CD14-positive monocyte (primary cell): Measurements from ENCODE around the gene ARHGAP32. TPM values are rescaled to one million over a fixed set of nuclear protein-coding genes. Genes with fewer than 3 reads are reported as not detected.
"Not testable (repeated sequence)": the region's sequence is repeated elsewhere in the genome, so short reads cannot be mapped to it uniquely, and the experiment has no call there.

Source experiments
- DNase-seq, 3 donors: peaks; one replicate each; pipeline ENCODE4 v3.0.0-alpha.2; 2011 to 2022
- H2AFZ ChIP-seq: 2 replicates; pipeline ENCODE4 v1.6.0; 2012; ENCODE audit warnings: mild to moderate bottlenecking, low read depth, low read length, inconsistent platforms; ENCODE audit not compliant: insufficient read depth, poor library complexity, severe bottlenecking
- H3K27ac ChIP-seq, 2 donors: 1 replicate in 1 of 2; 2 replicates in 1 of 2; pipeline ENCODE4 v1.5.1; 2012 to 2013; ENCODE audit warnings: low read length in 2 of 2, control low read depth in 1 of 2, inconsistent platforms in 1 of 2, low read depth in 1 of 2, mild to moderate bottlenecking in 1 of 2
- H3K27me3 ChIP-seq, 2 donors: one replicate each; pipeline versions ENCODE4 v1.6.0 to v1.6.1; 2011 to 2013; ENCODE audit warnings: low read length in 2 of 2; ENCODE audit not compliant: control insufficient read depth in 2 of 2, insufficient read depth in 2 of 2
- H3K36me3 ChIP-seq, 2 donors: replicated peaks in 1 of 2; 1 replicate in 1 of 2; 2 replicates in 1 of 2; pipeline versions ENCODE4 v1.5.1 to v1.6.1; 2012 to 2013; ENCODE audit warnings: low read length in 2 of 2, control low read depth in 1 of 2, inconsistent platforms in 1 of 2, mild to moderate bottlenecking in 1 of 2; ENCODE audit not compliant: insufficient read depth in 2 of 2, control insufficient read depth in 1 of 2
- H3K4me1 ChIP-seq, 2 donors: 1 replicate in 1 of 2; 2 replicates in 1 of 2; pipeline versions ENCODE4 v1.5.1 to v1.6.1; 2012 to 2013; ENCODE audit warnings: low read length in 2 of 2, control low read depth in 1 of 2, inconsistent platforms in 1 of 2, mild to moderate bottlenecking in 1 of 2, moderate library complexity in 1 of 2; ENCODE audit not compliant: insufficient read depth in 2 of 2, control insufficient read depth in 1 of 2
- H3K4me2 ChIP-seq: replicated peaks from 2 replicates; pipeline ENCODE3; 2012; ENCODE audit warnings: low read length, moderate library complexity, mild to moderate bottlenecking; ENCODE audit not compliant: poor library complexity, severe bottlenecking; ENCODE audit errors: extremely low read depth
- H3K4me3 ChIP-seq, 3 experiments: fragments of 200-600 bp in 1 of 3; sonication (generic) in 1 of 3; replicated peaks in 1 of 3; 1 replicate in 2 of 3; 2 replicates in 1 of 3; pipeline ENCODE4 v1.5.1; 2011 to 2013; ENCODE audit warnings: low read length in 3 of 3, mild to moderate bottlenecking in 3 of 3, control low read depth in 2 of 3, low read depth in 2 of 3, inconsistent platforms in 1 of 3, moderate library complexity in 1 of 3
- H3K79me2 ChIP-seq: 2 replicates; pipeline ENCODE4 v1.6.0; 2012; ENCODE audit warnings: mild to moderate bottlenecking, control low read depth, inconsistent platforms, low read length, moderate library complexity; ENCODE audit not compliant: insufficient read depth
- H3K9ac ChIP-seq: 2 replicates; pipeline ENCODE4 v1.6.0; 2017; ENCODE audit warnings: low read length, mild to moderate bottlenecking; ENCODE audit not compliant: insufficient read depth, poor library complexity, severe bottlenecking
- H3K9me3 ChIP-seq, 2 donors: replicated peaks in 1 of 2; 1 replicate in 1 of 2; 2 replicates in 1 of 2; pipeline versions ENCODE4 v1.5.1 to v1.6.1; 2012 to 2013; ENCODE audit warnings: low read length in 2 of 2, control low read depth in 1 of 2; ENCODE audit not compliant: control insufficient read depth in 1 of 2, insufficient read depth in 1 of 2
- H4K20me1 ChIP-seq: 2 replicates; pipeline ENCODE4 v1.6.0; 2012; ENCODE audit warnings: mild to moderate bottlenecking, low read length, control low read depth, moderate library complexity; ENCODE audit not compliant: insufficient read depth
- H3K27ac Mint-ChIP-seq, 7 donors: one replicate each; pipeline ENCODE4 v1.8.0; 2020; ENCODE audit warnings: mild to moderate bottlenecking in 7 of 7, mixed read lengths in 7 of 7, moderate library complexity in 6 of 7, inconsistent platforms in 2 of 7
- H3K27me3 Mint-ChIP-seq, 3 donors: one replicate each; pipeline ENCODE4 v1.8.0; 2021 to 2022; ENCODE audit warnings: low read depth in 3 of 3, mild to moderate bottlenecking in 3 of 3, mixed read lengths in 3 of 3, moderate library complexity in 3 of 3, inconsistent platforms in 1 of 3
- H3K36me3 Mint-ChIP-seq, 2 donors: one replicate each; pipeline ENCODE4 v1.8.0; 2020; ENCODE audit warnings: mixed read lengths in 2 of 2, inconsistent platforms in 1 of 2, mild to moderate bottlenecking in 1 of 2
- H3K4me1 Mint-ChIP-seq: one replicate; pipeline ENCODE4 v1.8.0; 2020; ENCODE audit warnings: mild to moderate bottlenecking, mixed read lengths
- H3K4me3 Mint-ChIP-seq, 2 donors: one replicate each; pipeline ENCODE4 v1.8.0; 2020; ENCODE audit warnings: mild to moderate bottlenecking in 2 of 2, mixed read lengths in 2 of 2, moderate library complexity in 1 of 2
- H3K9me3 Mint-ChIP-seq, 7 donors: one replicate each; pipeline ENCODE4 v1.8.0; 2020 to 2022; ENCODE audit warnings: mixed read lengths in 7 of 7, mild to moderate bottlenecking in 6 of 7, moderate library complexity in 6 of 7, inconsistent platforms in 2 of 7
- WGBS: methylation state at CpG from one replicate; pipeline ENCODE4 v1.1.5; 2013; ENCODE audit warnings: missing lambda C conversion rate; ENCODE audit not compliant: insufficient coverage; 5-methylcytosine and 5-hydroxymethylcytosine counted together
- intact Hi-C, 2 donors: fragments of 100-400 bp; cut with micrococcal nuclease; formaldehyde crosslinking; loops; one replicate each; pipeline versions ENCODE4 v1.15.0 to v1.15.1; 2023
- polyA plus RNA-seq, 3 donors: library from polyadenylated mRNA; depleted of rRNA in 1 of 3; unstranded in 2 of 3; stranded (reverse) in 1 of 3; fragments of 300-500 nt in 2 of 3; fragments of >200 nt in 1 of 3; fragmentation: Illumina TruSeq in 2 of 3; gene quantifications; 1 replicate in 2 of 3; 2 replicates in 1 of 3; pipeline ENCODE4 v1.2.3, GENCODE V29; 2012 to 2021
- TF ChIP-seq, protein P1 (sequence below): fragments of 200-600 bp; IDR thresholded peaks from one replicate; pipeline ENCODE4 v1.8.0; 2022; ENCODE audit warnings: antibody characterized with exemption, mild to moderate bottlenecking

The ARHGAP32 gene
- polyA plus RNA-seq, 3 donors = 0.13 to 3.4 (median 0.72) TPM

- Mint-ChIP-seq H3K9me3 (no peaks in the 10 kb centered on the region), H3K4me1 (peaks cover 13% of the 10 kb centered on the region), H3K27ac (no peak overlapping the region), H3K27me3 (peaks cover 0 to 5% (median 1%) of the 10 kb centered on the region in 3 donors), H3K4me3 (no peak overlapping the region), H3K36me3 (no peaks in the 10 kb centered on the region)
- Histone ChIP-seq H3K79me2 (no peaks in the 10 kb centered on the region), H3K4me1 (peaks cover 7 to 9% of the 10 kb centered on the region in 2 donors), H3K27ac (no peak overlapping the region), H3K4me3 (no peak overlapping the region), H3K9ac (no peak overlapping the region), H3K36me3 (no peaks in the 10 kb centered on the region), H3K9me3 (no peaks in the 10 kb centered on the region), H3K4me2 (no peak overlapping the region), H2AFZ (no peak overlapping the region), H4K20me1 (no peaks in the 10 kb centered on the region), H3K27me3 (no peaks in the 10 kb centered on the region)
- intact Hi-C loops = no loop called here
- DNase-seq = no peak
- 96% methylated on average over 2 of the region's 4 CpGs for WGBS
- TF ChIP-seq, protein P1, sequence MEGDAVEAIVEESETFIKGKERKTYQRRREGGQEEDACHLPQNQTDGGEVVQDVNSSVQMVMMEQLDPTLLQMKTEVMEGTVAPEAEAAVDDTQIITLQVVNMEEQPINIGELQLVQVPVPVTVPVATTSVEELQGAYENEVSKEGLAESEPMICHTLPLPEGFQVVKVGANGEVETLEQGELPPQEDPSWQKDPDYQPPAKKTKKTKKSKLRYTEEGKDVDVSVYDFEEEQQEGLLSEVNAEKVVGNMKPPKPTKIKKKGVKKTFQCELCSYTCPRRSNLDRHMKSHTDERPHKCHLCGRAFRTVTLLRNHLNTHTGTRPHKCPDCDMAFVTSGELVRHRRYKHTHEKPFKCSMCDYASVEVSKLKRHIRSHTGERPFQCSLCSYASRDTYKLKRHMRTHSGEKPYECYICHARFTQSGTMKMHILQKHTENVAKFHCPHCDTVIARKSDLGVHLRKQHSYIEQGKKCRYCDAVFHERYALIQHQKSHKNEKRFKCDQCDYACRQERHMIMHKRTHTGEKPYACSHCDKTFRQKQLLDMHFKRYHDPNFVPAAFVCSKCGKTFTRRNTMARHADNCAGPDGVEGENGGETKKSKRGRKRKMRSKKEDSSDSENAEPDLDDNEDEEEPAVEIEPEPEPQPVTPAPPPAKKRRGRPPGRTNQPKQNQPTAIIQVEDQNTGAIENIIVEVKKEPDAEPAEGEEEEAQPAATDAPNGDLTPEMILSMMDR = no peak
Measured at GRCh38 chr11:128921793-128922192, 270.3 kb downstream of the ARHGAP32 start.

- DNase-seq = no peak
- Mint-ChIP-seq H3K27me3 (peaks cover 0 to 5% (median 0%) of the 10 kb centered on the region in 3 donors), H3K27ac (no peak overlapping the region), H3K36me3 (no peaks in the 10 kb centered on the region), H3K9me3 (peaks cover 0 to 5% (median 0%) of the 10 kb centered on the region in 7 donors), H3K4me1 (peaks cover 13% of the 10 kb centered on the region), H3K4me3 (no peak overlapping the region)
- Histone ChIP-seq H3K9ac (no peak overlapping the region), H3K9me3 (no peaks in the 10 kb centered on the region), H2AFZ (no peak overlapping the region), H3K36me3 (no peaks in the 10 kb centered on the region), H4K20me1 (no peaks in the 10 kb centered on the region), H3K27me3 (no peaks in the 10 kb centered on the region), H3K4me3 (no peak overlapping the region), H3K27ac (no peak overlapping the region), H3K4me1 (peaks cover 7 to 9% of the 10 kb centered on the region in 2 donors), H3K79me2 (no peaks in the 10 kb centered on the region), H3K4me2 (no peak overlapping the region)
- TF ChIP-seq, protein P1 = no peak
- WGBS = 97% methylated on average over 12 of the region's 15 CpGs
- intact Hi-C loops = no loop called here
Measured at GRCh38 chr11:128920666-128921065, 271.5 kb downstream of the ARHGAP32 start.

GRCh38 chr11:128919635-128920034 is 272.5 kb downstream of the ARHGAP32 start:
- H3K27ac ChIP-seq, H3K4me3 Mint-ChIP-seq, H3K27ac Mint-ChIP-seq, H3K4me3 ChIP-seq, H3K36me3 ChIP-seq, H3K27me3 ChIP-seq, H3K4me1 ChIP-seq, H4K20me1 ChIP-seq, H3K79me2 ChIP-seq, H3K9me3 Mint-ChIP-seq, H3K27me3 Mint-ChIP-seq, H3K9ac ChIP-seq, intact Hi-C loops, H3K36me3 Mint-ChIP-seq, DNase-seq, H3K9me3 ChIP-seq, H3K4me2 ChIP-seq: not testable (repeated sequence)
- WGBS = 98% methylated on average over 5 of the region's 7 CpGs
- H2AFZ ChIP-seq = peak overlapping the region; percentile 61
- H3K4me1 Mint-ChIP-seq = peaks cover 13% of the 10 kb centered on the region
